Liver (tissue), 9 donors: ENCODE measurements around the gene PCDHA6. TPM values are rescaled to one million over a fixed set of nuclear protein-coding genes. Genes with fewer than 3 reads are reported as not detected.
"Not testable (repeated sequence)": the region's sequence is repeated elsewhere in the genome, so short reads cannot be mapped to it uniquely, and the experiment has no call there.

Source experiments
- DNase-seq: peaks from one replicate; pipeline ENCODE4 v3.0.0-alpha.2; 2017; ENCODE audit warnings: low spot score
- H3K27ac ChIP-seq, 2 donors: one replicate each; pipeline ENCODE4 v1.7.0; 2013; ENCODE audit warnings: inconsistent platforms in 2 of 2, low read length in 2 of 2, control low read depth in 1 of 2, low read depth in 1 of 2, mild to moderate bottlenecking in 1 of 2
- H3K27me3 ChIP-seq, 4 donors: one replicate each; pipeline versions ENCODE4 v1.6.1 to v1.7.0; 2013; ENCODE audit warnings: low read length in 3 of 4, inconsistent platforms in 1 of 4, mild to moderate bottlenecking in 1 of 4, moderate library complexity in 1 of 4; ENCODE audit not compliant: control insufficient read depth in 4 of 4, insufficient read depth in 4 of 4
- H3K36me3 ChIP-seq, 4 donors: one replicate each; pipeline versions ENCODE4 v1.6.1 to v1.7.0; 2013; ENCODE audit warnings: low read length in 3 of 4, mild to moderate bottlenecking in 3 of 4, low read depth in 1 of 4, moderate library complexity in 1 of 4; ENCODE audit not compliant: control insufficient read depth in 4 of 4, insufficient read depth in 3 of 4
- H3K4me1 ChIP-seq, 4 donors: one replicate each; pipeline versions ENCODE4 v1.6.1 to v1.7.0; 2013; ENCODE audit warnings: low read length in 3 of 4, mild to moderate bottlenecking in 3 of 4, moderate library complexity in 1 of 4; ENCODE audit not compliant: control insufficient read depth in 4 of 4, insufficient read depth in 4 of 4
- H3K4me3 ChIP-seq, 3 donors: one replicate each; pipeline versions ENCODE4 v1.6.1 to v1.7.0; 2013; ENCODE audit warnings: low read length in 3 of 3, control low read depth in 1 of 3, low read depth in 1 of 3, mild to moderate bottlenecking in 1 of 3
- H3K9ac ChIP-seq, 2 donors: one replicate each; pipeline ENCODE4 v1.7.0; 2013; ENCODE audit warnings: low read length in 2 of 2, mild to moderate bottlenecking in 2 of 2, moderate library complexity in 2 of 2, control low read depth in 1 of 2, low read depth in 1 of 2
- H3K9me3 ChIP-seq, 4 donors: one replicate each; pipeline versions ENCODE4 v1.6.1 to v1.7.0; 2013; ENCODE audit warnings: low read length in 3 of 4; ENCODE audit not compliant: control insufficient read depth in 4 of 4
- CTCF ChIP-seq: fragments of 150-350 bp; IDR thresholded peaks from 2 replicates; pipeline ENCODE4 v1.5.1; 2017; ENCODE audit warnings: improper control_type of control experiment, low read depth, low read length; ENCODE audit not compliant: missing input control
- TAF1 ChIP-seq: conservative IDR thresholded peaks from 2 replicates; pipeline ENCODE4 v1.6.1; 2016; ENCODE audit warnings: antibody characterized with exemption, mild to moderate bottlenecking
- ZBTB33 ChIP-seq: IDR thresholded peaks from 2 replicates; pipeline ENCODE4 v1.6.1; 2016; ENCODE audit warnings: antibody characterized with exemption
- WGBS: extraction: QIAGEN DNeasy Blood & Tissue Kit; methylation state at CpG from one replicate; pipeline ENCODE4 v1.1.7; 2013; 5-methylcytosine and 5-hydroxymethylcytosine counted together
- polyA plus RNA-seq, 2 donors: library from polyadenylated mRNA; stranded (reverse) in 1 of 2; unstranded in 1 of 2; fragments of 200-250 nt in 1 of 2; fragments of >200 nt in 1 of 2; fragmentation: Nextera tagmentation in 1 of 2; extraction: Ambion mirVana in 1 of 2; gene quantifications; one replicate each; pipeline versions ENCODE4 v1.2.1 to v1.2.3, GENCODE V29; 2013 to 2015
- total RNA-seq, 2 donors: library from RNA; depleted of rRNA; stranded (reverse); fragments of >200 nt; gene quantifications; one replicate each; pipeline ENCODE4 v1.2.3, GENCODE V29; 2014
- donor health status: healthy.
- donor health status: healthy.
- donor health status: healthy.
- donor health status: healthy.
- donor health status: healthy.

Gene PCDHA6
- total and polyA plus RNA-seq, 4 donors, result 0.02 to 0.08 TPM; not detected in 2

- H3K9ac ChIP-seq, result no peak overlapping the region
- H3K4me1 ChIP-seq, result no peaks in the 10 kb centered on the region
- H3K9me3 ChIP-seq, result peaks cover 7 to 20% (median 12%) of the 10 kb centered on the region in 4 donors
- no peak overlapping the region for H3K27ac ChIP-seq
- 44% methylated on average over 87 of the region's 87 CpGs for WGBS
- peaks cover 0 to 4% (median under 1%) of the 10 kb centered on the region in 4 donors for H3K27me3 ChIP-seq
- TF ChIP-seq CTCF (no peak), TAF1 (no peak), ZBTB33 (no peak)
- H3K4me3 ChIP-seq, result peak overlapping the region in 2 of 3 donors; percentile 4 to 23
- H3K36me3 ChIP-seq, result no peaks in the 10 kb centered on the region
- DNase-seq, result no peak
Measured at GRCh38 chr5:140842798-140843733, 15.3 kb downstream of the PCDHA6 start.

- H3K27ac ChIP-seq, H3K4me1 ChIP-seq, H3K9ac ChIP-seq, H3K36me3 ChIP-seq, H3K27me3 ChIP-seq, DNase-seq, H3K4me3 ChIP-seq: not testable (repeated sequence)
- H3K9me3 ChIP-seq, result peaks cover 6 to 20% (median 12%) of the 10 kb centered on the region in 4 donors
- 22% methylated on average over 46 of the region's 48 CpGs for WGBS
Measured at GRCh38 chr5:140848139-140849102, 20.7 kb downstream of the PCDHA6 start, which contains the start of gene PCDHA9. PCDHA9 (plus strand) TSS chr5:140848382; CDS start chr5:140848496, 114 bp downstream.

- not testable (repeated sequence) for H3K4me1 ChIP-seq, DNase-seq, H3K36me3 ChIP-seq, H3K27ac ChIP-seq, H3K27me3 ChIP-seq, H3K4me3 ChIP-seq, H3K9ac ChIP-seq
- H3K9me3 ChIP-seq, result peaks cover 6 to 20% (median 11%) of the 10 kb centered on the region in 4 donors
- WGBS, result 40% methylated on average over 101 of the region's 101 CpGs
Measured at GRCh38 chr5:140849831-140850634, 22.3 kb downstream of the PCDHA6 start.
